DMS153 treated with DMSO at 0.1 percent for 48 hours (cell line): Measurements from ENCODE around the gene TMEM208.

Experiments used
- DNase-seq: peaks from one replicate; lab custom pipeline; 2025; ENCODE audit not compliant: unreplicated experiment; lab: John Stamatoyannopoulos, UW

Gene TMEM208

DNA sequence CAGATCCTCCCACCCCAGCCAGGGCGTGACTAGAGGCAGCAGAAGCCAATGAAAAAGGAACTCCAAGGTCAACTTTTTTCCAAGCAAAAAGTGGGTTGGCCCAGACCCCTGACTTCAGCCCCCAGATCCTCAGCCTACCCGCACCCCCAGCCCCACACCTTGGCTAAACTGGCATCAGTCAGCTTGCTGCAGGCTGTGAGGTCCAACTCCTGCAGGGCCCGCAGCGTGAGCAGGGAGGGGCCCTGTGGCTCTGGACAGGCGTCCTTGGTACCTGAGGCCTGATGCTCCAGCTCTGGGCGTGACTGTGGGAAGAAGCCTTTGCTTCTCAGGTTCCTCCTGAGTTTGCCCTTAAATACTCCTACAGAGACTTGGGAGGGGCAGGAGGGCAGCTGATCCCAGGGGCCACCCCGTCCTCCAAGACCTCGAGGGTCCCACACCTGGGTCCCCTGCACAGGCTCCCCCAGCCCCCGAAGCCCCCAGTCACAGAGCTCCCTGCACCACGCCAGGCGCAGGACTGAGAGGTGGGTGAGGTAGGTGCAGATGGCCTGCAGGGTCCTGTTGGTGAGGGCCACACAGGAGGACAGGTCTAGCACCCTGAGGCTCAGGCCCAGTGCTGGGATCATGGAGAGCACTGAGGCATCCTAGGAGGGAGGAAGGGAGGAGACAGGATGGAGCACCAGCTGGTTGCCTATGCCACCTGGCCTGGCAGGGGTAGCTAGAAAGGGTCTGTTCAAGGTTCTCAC is 18.6 kb upstream of the TMEM208 start:
- DNase-seq, result no peak

DNA sequence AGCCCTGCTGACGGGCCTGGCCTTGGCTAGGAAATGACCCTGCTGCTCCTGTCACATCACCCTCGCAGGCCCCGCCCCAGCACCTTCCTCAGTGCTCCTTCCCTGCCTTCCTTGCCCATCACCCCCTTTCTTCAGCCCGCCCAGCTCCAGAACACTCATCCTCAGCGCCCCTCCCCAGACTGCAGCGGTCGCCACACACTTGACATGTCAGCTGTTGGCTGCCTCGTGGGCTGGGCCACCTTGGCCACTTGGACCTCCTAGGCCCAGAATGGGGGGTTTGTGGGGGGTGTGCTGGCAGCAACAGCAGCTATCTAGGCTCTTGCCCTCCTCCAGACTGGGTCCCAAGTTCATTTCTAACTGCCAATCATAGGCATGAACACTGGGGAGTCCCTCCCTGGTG is 17.4 kb upstream of the TMEM208 start:
- DNase-seq, result no peak

DNA sequence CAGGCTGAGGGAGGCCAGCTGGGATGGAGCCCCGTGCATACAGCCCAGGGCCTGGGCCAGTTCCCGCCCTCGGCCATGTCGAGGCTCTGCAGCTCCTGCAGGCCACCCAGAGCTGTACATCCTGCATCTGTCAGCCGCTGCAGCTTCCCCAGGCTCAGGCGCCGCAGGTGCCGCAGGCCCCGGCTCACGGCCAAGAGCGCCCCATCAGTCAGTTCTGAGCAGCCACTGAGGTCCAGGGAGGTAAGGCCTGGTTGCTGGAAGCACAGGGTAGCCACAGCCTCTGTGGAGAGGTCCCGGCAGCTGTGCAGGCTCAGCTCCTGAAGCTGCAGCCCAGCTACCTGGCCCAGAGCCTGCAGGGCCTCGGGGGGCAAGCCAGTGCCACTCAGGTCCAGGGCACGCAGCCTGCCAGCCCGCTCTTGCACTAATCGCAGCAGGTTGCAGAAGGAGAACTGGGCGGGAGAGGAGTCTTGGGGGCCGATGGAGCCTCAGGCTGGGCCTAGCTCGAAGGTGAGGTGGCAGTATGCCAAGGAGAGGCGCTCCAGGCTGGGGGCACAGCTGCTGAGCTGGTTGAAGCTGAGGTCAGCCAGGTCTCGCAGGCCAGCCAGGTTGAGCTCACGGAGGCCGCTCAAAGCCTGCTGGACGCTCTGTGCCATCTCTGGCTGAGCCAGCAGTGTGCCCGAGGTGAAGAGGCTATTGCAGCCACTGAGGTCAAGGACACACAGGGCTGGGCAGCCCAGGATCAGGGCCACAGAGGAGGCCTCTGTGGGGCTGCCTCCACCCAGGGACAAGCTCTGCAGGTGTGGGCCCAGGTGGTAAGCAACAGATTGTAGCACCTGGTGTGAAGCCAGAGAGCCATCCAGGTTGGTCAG is 16.6 kb upstream of the TMEM208 start:
- DNase-seq, result no peak

DNA sequence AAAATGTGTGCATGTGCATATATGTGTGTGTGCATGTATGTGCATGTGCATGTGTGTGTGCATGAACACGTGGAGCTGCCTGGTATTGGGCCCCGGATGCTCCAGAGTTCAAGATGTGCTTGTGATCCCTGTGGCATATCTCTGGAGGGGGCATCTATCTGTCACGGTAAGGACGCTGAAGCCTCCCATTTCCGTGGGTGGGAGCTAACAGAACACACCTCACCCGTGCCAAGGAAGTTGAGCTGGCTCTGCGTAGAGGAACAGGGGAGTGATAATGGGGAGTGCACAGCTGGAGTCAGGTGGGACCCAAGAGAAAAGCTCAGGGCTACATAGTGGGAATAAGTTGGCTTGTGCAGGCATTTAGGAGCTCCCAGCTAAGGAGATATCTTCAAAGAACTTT is 15.3 kb upstream of the TMEM208 start:
- no peak for DNase-seq

DNA sequence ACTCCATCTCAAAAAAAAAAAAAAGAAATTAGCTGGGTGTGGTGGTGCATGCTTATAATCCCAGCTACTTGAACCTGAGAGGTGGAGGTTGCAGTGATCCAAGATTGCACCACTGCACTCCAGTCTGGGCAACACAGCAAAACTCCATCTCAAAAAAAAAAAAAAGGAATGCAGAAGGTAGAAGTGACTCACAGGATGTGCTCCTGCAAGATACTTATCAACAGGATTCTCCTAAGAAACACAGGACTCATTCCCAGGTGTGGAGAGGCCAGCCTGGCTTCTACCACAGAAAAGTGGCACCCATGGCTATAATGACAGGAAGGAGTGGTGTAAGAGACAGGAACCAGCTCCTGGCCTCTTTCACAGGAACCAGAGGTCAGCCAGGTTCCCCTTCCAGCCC is 14.2 kb upstream of the TMEM208 start:
- DNase-seq, result no peak

DNA sequence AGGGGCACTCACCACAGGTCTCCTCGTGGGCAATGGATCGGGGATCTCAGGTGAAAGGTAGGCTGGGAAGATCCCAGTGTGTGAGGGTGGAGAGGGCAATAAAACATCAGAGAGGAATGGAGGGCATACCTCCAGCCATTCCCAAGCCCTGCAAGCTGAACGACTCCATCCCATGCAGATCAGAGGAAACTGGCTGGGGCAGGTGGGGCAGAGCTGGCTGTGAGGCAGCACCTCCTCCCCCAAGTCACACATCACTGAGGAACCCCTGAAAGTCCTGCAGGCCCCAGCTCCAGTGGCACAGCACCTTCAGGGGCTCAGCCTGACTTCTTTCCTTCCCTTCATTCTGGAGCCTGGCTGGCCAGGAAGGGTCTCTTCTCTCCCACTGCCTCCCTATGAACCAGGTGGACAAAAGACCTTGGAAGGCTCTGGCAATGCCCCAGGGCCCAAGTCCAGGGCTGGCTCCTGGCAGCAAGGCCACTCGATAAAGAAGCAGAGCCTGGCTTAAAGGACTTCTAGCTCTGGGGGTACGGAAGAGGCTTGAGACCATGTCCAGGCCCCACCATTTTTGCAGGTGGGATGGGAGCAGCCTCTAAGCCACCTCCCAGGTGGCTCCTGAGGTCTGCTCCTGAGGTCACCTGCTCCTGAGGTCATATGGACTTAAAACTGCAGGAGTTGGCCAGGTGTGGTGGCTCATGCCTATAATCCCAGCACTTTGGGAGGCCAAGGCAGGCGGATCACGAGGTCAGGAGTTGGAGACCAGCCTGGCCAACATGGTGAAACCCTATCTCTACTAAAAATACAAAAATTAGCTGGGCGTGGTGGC is 13.5 kb upstream of the TMEM208 start:
- no peak for DNase-seq

DNA sequence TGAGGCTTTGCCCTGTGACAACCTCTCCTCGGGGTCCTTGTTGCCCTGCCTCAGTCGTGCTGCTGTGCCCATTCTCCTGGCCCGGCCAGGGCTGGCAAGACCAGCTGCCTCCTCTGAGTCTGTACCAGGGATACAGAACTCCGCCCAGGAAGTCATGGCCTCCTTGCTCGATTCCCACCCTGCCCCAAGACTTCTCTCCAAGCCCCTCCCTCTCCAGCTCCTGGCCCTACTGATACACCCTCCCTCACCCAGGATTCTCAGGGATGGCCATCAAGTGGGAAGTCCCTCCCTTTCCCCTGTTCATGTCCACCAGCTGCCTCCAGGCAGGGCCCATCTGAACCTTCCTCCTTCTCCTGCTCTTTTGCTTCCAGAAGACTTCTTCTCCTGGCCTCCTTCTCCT is 11.2 kb upstream of the TMEM208 start:
- no peak for DNase-seq

DNA sequence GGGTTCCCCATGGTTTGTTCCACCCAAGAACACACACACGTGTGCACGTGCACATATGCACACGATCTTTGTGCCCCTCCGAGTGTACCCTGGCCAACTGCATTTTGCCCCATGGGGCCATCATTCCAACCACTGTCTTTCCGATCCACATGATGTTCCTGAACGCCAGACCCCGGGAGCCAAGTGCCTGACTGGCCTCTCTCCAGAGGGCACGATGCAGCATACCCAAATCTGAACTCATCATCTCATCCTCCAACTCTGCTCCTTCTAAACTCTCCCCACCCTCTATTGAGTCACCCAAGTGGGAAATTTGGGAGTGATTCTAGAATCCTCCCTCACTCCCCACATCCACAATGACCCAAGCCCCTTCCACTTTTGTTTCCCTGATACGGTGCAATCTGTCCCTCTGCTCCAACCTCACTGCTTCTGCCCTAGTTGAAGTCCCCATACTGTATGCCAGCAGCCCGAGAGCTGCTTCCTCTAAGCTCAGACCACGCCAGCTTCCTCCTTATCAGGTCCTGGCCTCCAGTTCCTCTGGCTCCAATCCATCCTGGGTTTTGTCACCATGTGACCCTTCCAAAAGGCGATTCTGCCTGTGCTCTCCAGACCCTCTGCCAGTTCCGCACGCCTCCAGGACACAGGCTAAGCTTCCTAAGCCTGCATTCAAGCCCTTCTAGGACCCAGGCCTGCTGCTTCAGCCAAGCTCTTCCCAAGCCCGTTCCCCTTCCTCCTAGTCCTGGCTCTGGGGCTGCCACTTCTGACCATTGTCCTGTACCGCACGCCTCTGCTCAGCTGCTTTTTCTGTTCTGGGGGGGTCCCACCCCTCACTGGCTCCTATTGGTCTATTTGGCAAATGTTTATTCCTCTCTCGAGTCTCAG is 10.1 kb upstream of the TMEM208 start:
- DNase-seq, result no peak

DNA sequence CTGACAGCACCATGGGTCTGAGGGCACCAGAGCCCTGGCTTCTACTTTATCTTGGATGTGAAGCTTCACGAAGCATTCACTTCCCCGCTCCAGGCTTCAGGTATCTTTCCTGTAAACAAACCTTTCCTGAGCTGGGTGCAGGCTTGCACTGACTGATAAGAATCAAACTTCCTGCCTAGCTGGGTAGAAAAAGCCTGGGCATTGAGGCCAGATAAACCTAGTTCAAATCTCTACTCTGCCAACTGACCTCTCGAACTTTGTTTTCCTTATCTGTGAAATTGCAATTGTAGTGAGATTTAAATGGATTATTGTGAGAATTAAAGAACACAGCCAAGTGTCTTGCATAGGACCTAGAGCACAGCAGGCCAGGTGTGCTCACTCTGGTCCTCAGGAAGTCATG is 2.9 kb upstream of the TMEM208 start:
- no peak for DNase-seq

DNA sequence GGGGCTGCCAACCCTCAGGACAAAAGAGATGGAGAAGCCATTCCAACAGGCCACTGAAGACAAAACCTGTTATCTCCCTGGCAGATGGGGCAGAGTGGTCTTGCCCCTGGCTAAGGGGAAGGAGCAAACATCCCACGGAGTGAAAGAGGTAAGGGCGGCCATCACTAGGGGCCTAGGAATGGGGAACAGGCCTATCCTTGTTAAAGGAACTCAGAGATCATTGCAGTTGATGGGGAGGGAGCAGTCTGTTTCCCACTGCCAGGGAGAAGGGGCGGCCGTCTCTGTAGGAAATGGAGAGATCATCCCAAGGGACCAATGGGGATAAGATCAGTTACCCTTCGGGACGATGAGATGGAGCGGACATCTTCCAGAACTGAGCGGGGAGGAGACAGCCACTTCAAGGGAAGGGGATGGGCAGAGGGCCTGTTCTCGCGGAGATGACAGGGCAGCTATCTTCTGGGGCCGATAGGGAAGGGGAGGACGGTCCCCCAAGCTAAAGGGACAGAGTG is 581 bp upstream of the TMEM208 start:
- no peak for DNase-seq

DNA sequence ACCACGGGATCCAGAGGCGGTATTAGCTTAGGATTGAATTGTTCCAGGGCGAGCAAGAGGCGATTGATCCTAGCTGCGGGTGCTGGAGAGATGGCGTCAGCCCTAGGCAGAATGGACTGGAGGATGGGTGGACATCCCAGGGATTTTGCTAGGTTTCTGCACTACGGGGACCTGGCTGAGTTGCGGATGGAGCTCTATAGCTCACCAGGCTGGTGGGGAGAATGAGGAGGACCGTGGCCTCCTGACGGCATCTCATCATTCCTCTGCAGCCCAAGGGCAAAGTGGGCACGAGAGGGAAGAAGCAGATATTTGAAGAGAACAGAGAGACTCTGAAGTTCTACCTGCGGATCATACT is 614 bp downstream of the TMEM208 start:
- no peak for DNase-seq

DNA sequence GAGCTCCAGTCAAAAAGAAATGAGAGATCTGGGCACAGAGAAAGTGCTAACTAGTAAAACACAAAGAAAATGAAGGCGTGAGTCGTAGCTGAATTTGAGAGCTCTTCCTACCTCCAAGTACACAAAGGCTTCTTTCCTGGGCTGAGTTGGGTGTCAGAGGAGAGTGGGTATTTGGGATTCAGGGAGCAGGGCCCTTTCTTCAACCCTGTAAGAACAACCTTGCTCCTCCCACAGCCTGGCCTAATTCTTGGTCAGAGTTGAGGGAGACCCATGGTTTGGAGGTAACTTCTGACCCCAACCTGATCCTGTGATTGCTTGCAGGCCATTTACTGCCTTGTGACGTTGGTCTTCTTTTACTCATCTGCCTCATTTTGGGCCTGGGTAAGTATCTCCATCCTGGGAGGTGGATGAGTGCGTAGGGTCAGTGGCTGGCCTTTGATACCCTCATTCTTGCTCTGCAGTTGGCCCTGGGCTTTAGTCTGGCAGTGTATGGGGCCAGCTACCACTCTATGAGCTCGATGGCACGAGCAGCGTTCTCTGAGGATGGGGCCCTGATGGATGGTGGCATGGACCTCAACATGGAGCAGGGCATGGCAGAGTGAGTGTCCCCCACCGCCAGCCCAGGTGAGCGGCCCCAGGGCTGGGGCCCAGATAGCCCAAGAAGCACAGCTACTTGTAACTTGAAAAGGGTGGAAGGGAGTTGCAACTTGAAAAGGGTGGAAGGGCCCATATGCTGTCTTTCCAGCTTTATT is 1.3 kb downstream of the TMEM208 start:
- no peak for DNase-seq

DNA sequence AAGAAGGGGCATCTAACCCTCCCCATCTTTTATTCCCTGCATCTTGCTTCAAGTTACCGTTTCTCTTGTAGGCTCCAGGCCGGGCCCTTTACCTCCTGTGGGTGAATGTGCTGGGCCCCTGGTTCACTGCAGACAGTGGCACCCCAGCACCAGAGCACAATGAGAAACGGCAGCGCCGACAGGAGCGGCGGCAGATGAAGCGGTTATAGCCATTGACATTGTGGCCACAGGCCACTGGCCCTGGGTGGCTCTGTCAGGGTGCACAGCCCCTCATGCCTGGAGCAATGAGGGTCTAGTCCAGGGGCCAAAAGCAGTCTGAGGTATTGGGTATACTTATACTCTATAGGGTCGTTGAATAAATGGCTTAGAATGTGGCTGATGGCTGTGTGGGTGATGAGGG is 2.0 kb downstream of the TMEM208 start:
- DNase-seq, result no peak

DNA sequence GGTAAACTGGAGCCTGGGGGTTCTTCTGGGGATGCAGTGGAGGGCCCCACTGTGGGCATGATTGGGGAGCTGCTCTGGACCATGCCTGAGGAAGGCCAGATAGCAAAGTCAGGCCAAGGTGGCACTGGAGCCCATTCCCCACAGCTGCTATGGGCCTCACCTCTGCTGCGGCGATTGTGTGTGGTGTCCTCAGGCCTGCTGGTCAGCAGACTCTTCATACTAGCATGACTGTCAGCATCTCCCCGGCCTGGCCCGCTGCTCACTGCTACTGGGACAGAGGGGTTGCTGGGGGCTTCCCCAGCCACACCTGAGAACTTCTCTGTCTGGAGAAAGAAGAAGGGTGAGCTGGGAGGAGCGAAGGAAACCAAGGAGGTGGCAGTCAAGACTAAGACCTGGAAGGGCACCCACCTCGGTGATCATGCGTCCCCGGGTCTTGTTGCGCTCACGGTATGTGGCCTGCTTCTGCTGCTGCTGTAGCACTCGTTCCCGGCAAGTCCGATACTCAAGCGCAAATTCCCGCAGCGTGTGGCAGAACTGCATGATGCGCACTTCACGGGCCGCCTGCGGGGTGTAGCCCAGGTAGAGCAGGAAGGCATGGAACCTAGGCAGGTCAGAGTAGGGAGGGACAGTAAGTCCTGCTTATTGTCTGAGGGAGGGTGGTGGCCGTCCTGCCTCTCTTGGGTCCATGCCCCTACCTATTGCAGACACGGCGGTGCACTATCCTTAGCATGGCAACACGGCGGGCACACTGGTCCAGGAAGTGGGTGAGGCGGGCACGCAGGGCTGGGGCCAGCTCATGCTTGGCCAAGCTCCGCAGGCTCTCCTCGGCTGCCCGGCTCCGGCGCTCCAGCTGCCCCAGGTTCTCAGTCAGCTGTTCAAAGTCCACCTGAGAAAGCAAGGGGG is 3.2 kb downstream of the TMEM208 start:
- no peak for DNase-seq

DNA sequence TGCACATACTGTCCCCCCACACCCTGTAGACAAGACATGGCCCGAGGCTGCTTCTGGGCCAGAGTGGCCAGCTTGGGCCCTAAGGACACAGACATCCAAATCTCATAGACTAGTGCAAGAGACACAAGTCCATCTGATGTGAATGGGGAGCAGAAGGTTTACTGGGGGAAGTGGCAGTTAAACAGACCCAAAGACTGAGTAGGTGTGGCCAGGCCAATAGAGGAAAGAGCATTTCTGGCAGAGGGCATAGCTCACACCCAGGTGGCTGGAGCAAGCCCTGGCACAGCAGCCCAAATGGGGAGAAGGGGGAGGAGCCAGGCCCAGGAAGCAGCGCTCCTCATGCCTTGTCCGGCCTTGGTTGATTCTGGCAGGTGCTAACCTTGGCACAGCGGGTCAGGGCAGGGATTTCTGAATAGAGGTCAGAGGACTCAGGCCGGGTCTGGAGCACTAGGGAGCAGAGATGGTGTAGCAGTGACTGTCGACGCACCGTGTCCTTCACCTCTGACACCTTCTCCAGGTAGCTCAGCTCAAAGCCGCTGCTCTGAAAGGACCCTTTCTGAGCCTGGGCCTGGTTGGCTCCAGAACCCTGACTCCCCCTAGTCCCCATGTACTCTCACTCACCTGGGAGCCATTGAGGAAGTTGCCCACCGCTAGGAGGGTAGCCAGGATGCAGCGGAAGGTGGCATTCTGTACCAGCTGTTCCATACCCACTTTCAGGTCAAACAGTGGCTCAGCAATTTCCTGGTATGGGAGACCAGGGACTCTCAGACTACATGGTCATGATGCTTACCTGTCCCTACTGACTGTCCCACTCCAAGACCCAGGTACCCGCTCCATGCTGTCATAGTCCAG is 4.1 kb downstream of the TMEM208 start:
- no peak for DNase-seq

DNA sequence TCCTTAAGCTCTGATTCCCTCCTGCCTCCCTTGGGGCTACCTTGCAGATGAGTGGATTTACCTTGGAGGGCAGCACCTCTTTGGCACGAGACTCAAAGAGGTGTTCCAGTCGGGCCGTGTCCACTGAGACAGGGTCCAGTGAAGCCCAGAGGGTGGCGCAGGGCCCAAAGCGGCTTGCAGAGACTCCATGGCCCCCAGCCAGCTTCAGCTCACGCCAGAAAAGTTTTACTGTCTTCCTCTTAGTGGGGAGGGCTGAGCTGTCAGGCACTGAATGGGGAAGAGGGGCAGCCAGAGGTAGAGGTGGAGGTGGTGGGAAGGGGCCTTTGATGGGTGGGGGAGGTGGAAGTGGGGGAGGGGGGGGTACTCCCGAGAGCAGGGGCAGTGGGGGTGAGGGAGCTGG is 6.7 kb downstream of the TMEM208 start:
- DNase-seq, result no peak

DNA sequence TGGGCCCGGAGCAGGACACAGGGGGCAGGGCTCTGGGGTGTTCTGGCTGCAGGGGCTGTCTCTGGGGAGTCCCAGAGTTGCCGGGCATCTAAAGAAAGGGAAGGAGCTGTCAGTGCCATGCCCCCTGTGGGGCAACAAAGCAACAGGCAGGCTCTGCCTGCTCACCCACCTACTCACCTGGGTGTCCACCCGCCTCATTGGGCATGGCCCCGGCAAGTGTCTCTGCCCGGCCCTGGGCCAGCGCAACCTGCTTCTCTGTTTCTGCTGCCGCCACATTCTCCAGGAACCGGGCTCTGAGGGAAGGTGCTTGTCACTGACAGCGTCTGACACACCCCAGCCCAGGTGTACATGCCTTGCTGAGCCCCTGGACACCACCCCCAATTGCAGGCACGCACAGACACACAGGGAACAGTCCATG is 7.3 kb downstream of the TMEM208 start:
- no peak for DNase-seq
